ENCODE data around the gene HBE1.

The HBE1 gene

GRCh38 chr11:5286901-5287300 is 17.2 kb upstream of the HBE1 start:
- H3K4me1 ChIP-seq, result peaks cover 0 to 5% (median 0%) of the 10 kb centered on the region in 10 experiments; a peak in 2 of 20 replicates
- no peaks in the 10 kb centered on the region for H3K27me3 ChIP-seq

GRCh38 chr11:5286351-5286750 is 16.6 kb upstream of the HBE1 start:
- Histone ChIP-seq H3K27me3 (no peaks in the 10 kb centered on the region), H3K36me3 (no peaks in the 10 kb centered on the region), H3K4me1 (peaks cover 0 to 5% (median 0%) of the 10 kb centered on the region in 10 experiments; a peak in 4 of 20 replicates), H3K4me2 (no peak overlapping the region), H3K9me3 (replicated peaks in 1 of 11) (no peaks in the 10 kb centered on the region), H3K27ac (no peak overlapping the region), H4K20me1 (no peaks in the 10 kb centered on the region), H3K4me3 (no peak overlapping the region), H3K9ac (no peak overlapping the region)
- TF ChIP-seq Cebpa-rat (IDR thresholded peaks at IDR 0.05), result no peak

More at GRCh38 chr11:5286901-5287300, 17.2 kb upstream of the HBE1 start:
- no peak overlapping the region for H3K27ac ChIP-seq
- no peak overlapping the region for H3K9ac ChIP-seq
- TF ChIP-seq Cebpa-rat (IDR thresholded peaks at IDR 0.05), result no peak
- H4K20me1 ChIP-seq, result no peaks in the 10 kb centered on the region
- no peaks in the 10 kb centered on the region for H3K9me3 ChIP-seq (replicated peaks in 1 of 11)
- no peaks in the 10 kb centered on the region for H3K36me3 ChIP-seq
- H3K4me3 ChIP-seq, result no peak overlapping the region
- H3K4me2 ChIP-seq, result no peak overlapping the region

- Histone ChIP-seq H3K4me2 (no peak overlapping the region), H3K27ac (no peak overlapping the region), H3K9me3 (replicated peaks in 1 of 11) (no peaks in the 10 kb centered on the region), H3K36me3 (no peaks in the 10 kb centered on the region), H4K20me1 (no peaks in the 10 kb centered on the region), H3K4me3 (no peak overlapping the region), H3K9ac (no peak overlapping the region), H3K4me1 (peaks cover 0 to 6% (median 3%) of the 10 kb centered on the region in 10 experiments; a peak in 10 of 20 replicates), H3K27me3 (no peaks in the 10 kb centered on the region)
- no peak for TF ChIP-seq Cebpa-rat (IDR thresholded peaks at IDR 0.05)
Observed at GRCh38 chr11:5285703-5286340, 16.1 kb upstream of the HBE1 start.

GRCh38 chr11:5284637-5285036 is 14.9 kb upstream of the HBE1 start:
- Histone ChIP-seq H3K27me3 (no peaks in the 10 kb centered on the region), H3K4me3 (no peak overlapping the region), H3K4me1 (peaks cover 0 to 16% (median 8%) of the 10 kb centered on the region in 10 experiments; a peak in 10 of 20 replicates), H4K20me1 (no peaks in the 10 kb centered on the region), H3K4me2 (no peak overlapping the region), H3K9me3 (replicated peaks in 1 of 11) (no peaks in the 10 kb centered on the region), H3K9ac (no peak overlapping the region), H3K27ac (no peak overlapping the region), H3K36me3 (no peaks in the 10 kb centered on the region)
- TF ChIP-seq Cebpa-rat (IDR thresholded peaks at IDR 0.05), result no peak

- no peak overlapping the region for H3K4me3 ChIP-seq
- no peaks in the 10 kb centered on the region for H3K27me3 ChIP-seq
- no peak overlapping the region for H3K9ac ChIP-seq
- no peaks in the 10 kb centered on the region for H3K9me3 ChIP-seq (replicated peaks in 1 of 11)
- H3K27ac ChIP-seq, result no peak overlapping the region
- no peaks in the 10 kb centered on the region for H3K36me3 ChIP-seq
- no peaks in the 10 kb centered on the region for H4K20me1 ChIP-seq
- H3K4me2 ChIP-seq, result no peak overlapping the region
- no peak for TF ChIP-seq Cebpa-rat (IDR thresholded peaks at IDR 0.05)
- H3K4me1 ChIP-seq, result peaks cover 0 to 16% (median 8%) of the 10 kb centered on the region in 10 experiments; a peak in 10 of 20 replicates
Observed at GRCh38 chr11:5283882-5284281, 14.1 kb upstream of the HBE1 start.

- H3K27me3 ChIP-seq, result no peaks in the 10 kb centered on the region
- peaks cover 0 to 16% (median 8%) of the 10 kb centered on the region in 10 experiments; a peak in 10 of 20 replicates for H3K4me1 ChIP-seq
- no peak overlapping the region for H3K9ac ChIP-seq
- H3K27ac ChIP-seq, result no peak overlapping the region
- no peak overlapping the region for H3K4me3 ChIP-seq
- H3K9me3 ChIP-seq (replicated peaks in 1 of 11), result no peaks in the 10 kb centered on the region
- no peaks in the 10 kb centered on the region for H3K36me3 ChIP-seq
- H3K4me2 ChIP-seq, result no peak overlapping the region
- H4K20me1 ChIP-seq, result no peaks in the 10 kb centered on the region
- TF ChIP-seq Cebpa-rat (IDR thresholded peaks at IDR 0.05), result no peak
Observed at GRCh38 chr11:5283086-5283485, 13.3 kb upstream of the HBE1 start.

- Histone ChIP-seq H3K27me3 (no peaks in the 10 kb centered on the region), H3K4me3 (no peak overlapping the region), H4K20me1 (no peaks in the 10 kb centered on the region), H3K36me3 (no peaks in the 10 kb centered on the region), H3K4me2 (no peak overlapping the region), H3K4me1 (peaks cover 0 to 16% (median 8%) of the 10 kb centered on the region in 10 experiments; a peak in 10 of 20 replicates), H3K27ac (no peak overlapping the region), H3K9me3 (replicated peaks in 1 of 11) (no peaks in the 10 kb centered on the region), H3K9ac (no peak overlapping the region)
- TF ChIP-seq Cebpa-rat (IDR thresholded peaks at IDR 0.05), result no peak
Observed at GRCh38 chr11:5282628-5283027, 12.9 kb upstream of the HBE1 start.

- Histone ChIP-seq H3K27ac (peak overlapping the region in 4 of 11 experiments; percentile 6 to 63 (median 34); a peak in 5 of 22 replicates), H3K27me3 (no peaks in the 10 kb centered on the region), H4K20me1 (no peaks in the 10 kb centered on the region), H3K9me3 (replicated peaks in 1 of 11) (no peaks in the 10 kb centered on the region), H3K4me1 (peaks cover 0 to 16% (median 8%) of the 10 kb centered on the region in 10 experiments; a peak in 10 of 20 replicates), H3K4me2 (no peak overlapping the region), H3K4me3 (no peak overlapping the region), H3K36me3 (no peaks in the 10 kb centered on the region), H3K9ac (no peak overlapping the region)
- TF ChIP-seq Cebpa-rat (IDR thresholded peaks at IDR 0.05), result no peak
Observed at GRCh38 chr11:5281596-5281995, 11.9 kb upstream of the HBE1 start.

GRCh38 chr11:5280582-5281102 is 10.9 kb upstream of the HBE1 start:
- Histone ChIP-seq H3K9me3 (replicated peaks in 1 of 11) (no peaks in the 10 kb centered on the region), H3K4me3 (no peak overlapping the region), H4K20me1 (no peaks in the 10 kb centered on the region), H3K27me3 (no peaks in the 10 kb centered on the region), H3K9ac (no peak overlapping the region), H3K36me3 (no peaks in the 10 kb centered on the region), H3K4me1 (peaks cover 0 to 16% (median 8%) of the 10 kb centered on the region in 10 experiments; a peak in 10 of 20 replicates), H3K4me2 (peak overlapping the region in 6 of 11 experiments; percentile 1 to 58 (median 22); a peak in 8 of 22 replicates), H3K27ac (peak overlapping the region in 5 of 11 experiments; percentile 6 to 63 (median 39); a peak in 10 of 22 replicates)
- TF ChIP-seq Cebpa-rat (IDR thresholded peaks at IDR 0.05), result no peak

All from BLaER1 treated with 17β-estradiol and CSF1 and Interleukin-3, amounts not matched to agents 10 nM and 100 nM (cell line).